H9 (cell line): Measurements from ENCODE around the gene ZNF416. TPM values are rescaled to one million over a fixed set of nuclear protein-coding genes. Genes with fewer than 3 reads are reported as not detected.

Experiments used
- DNase-seq: peaks from one replicate; pipeline ENCODE4 v3.0.0-alpha.2; 2017
- H2AFZ ChIP-seq: one replicate; pipeline ENCODE4 v1.6.1; 2013; ENCODE audit warnings: mild to moderate bottlenecking, low read length, control low read depth, moderate library complexity
- H2AK5ac ChIP-seq: 2 replicates; pipeline ENCODE4 v1.6.1; 2013; ENCODE audit warnings: low read length, control low read depth, mixed read lengths; ENCODE audit not compliant: insufficient read length
- H2BK120ac ChIP-seq: one replicate; pipeline ENCODE4 v1.6.1; 2013; ENCODE audit warnings: low read depth, mild to moderate bottlenecking, low read length, control low read depth, inconsistent platforms; ENCODE audit not compliant: poor library complexity, severe bottlenecking
- H2BK12ac ChIP-seq: 2 replicates; pipeline ENCODE4 v1.6.1; 2013; ENCODE audit warnings: low read length, control low read depth, mixed read lengths, low read depth; ENCODE audit not compliant: insufficient read length
- H2BK15ac ChIP-seq: 2 replicates; pipeline ENCODE4 v1.6.1; 2013; ENCODE audit warnings: low read depth, low read length, control low read depth
- H2BK20ac ChIP-seq: one replicate; pipeline ENCODE4 v1.6.1; 2013; ENCODE audit warnings: low read depth, mild to moderate bottlenecking, low read length, control low read depth, inconsistent platforms; ENCODE audit not compliant: poor library complexity, severe bottlenecking
- H2BK5ac ChIP-seq: 2 replicates; pipeline ENCODE4 v1.6.1; 2013; ENCODE audit warnings: low read length, control low read depth, mixed read lengths; ENCODE audit not compliant: insufficient read length
- H3K14ac ChIP-seq: 2 replicates; pipeline ENCODE4 v1.6.1; 2013; ENCODE audit warnings: low read length, control low read depth; ENCODE audit not compliant: insufficient read depth
- H3K18ac ChIP-seq: 2 replicates; pipeline ENCODE4 v1.6.1; 2013; ENCODE audit warnings: low read depth, mild to moderate bottlenecking, mixed read lengths, low read length, control low read depth; ENCODE audit not compliant: insufficient read length
- H3K23ac ChIP-seq: 2 replicates; pipeline ENCODE4 v1.6.1; 2013; ENCODE audit warnings: low read length, control low read depth, mixed read lengths, low read depth; ENCODE audit not compliant: insufficient read length
- H3K23me2 ChIP-seq: 2 replicates; pipeline ENCODE4 v1.6.1; 2013; ENCODE audit warnings: low read depth, mild to moderate bottlenecking, mixed read lengths, low read length, control low read depth; ENCODE audit not compliant: insufficient read length, poor library complexity, severe bottlenecking
- H3K27ac ChIP-seq: 2 replicates; pipeline ENCODE4 v1.5.1; 2013; ENCODE audit warnings: low read length, control low read depth, mixed read lengths, low read depth; ENCODE audit not compliant: insufficient read length
- H3K27me3 ChIP-seq: 2 replicates; pipeline ENCODE4 v1.6.1; 2013; ENCODE audit warnings: low read length, control low read depth, inconsistent platforms; ENCODE audit not compliant: insufficient read depth
- H3K4ac ChIP-seq: 2 replicates; pipeline ENCODE4 v1.6.1; 2013; ENCODE audit warnings: low read depth, mild to moderate bottlenecking, control low read depth, inconsistent platforms, low read length, moderate library complexity
- H3K4me1 ChIP-seq: 2 replicates; pipeline ENCODE4 v1.6.1; 2013; ENCODE audit warnings: low read length, control low read depth, inconsistent platforms; ENCODE audit not compliant: insufficient read depth
- H3K4me2 ChIP-seq: 2 replicates; pipeline ENCODE4 v1.6.1; 2013; ENCODE audit warnings: low read length, control low read depth, mixed read lengths; ENCODE audit not compliant: insufficient read length, insufficient read depth
- H3K56ac ChIP-seq: 2 replicates; pipeline ENCODE4 v1.6.1; 2013; ENCODE audit warnings: low read depth, mild to moderate bottlenecking, mixed read lengths, low read length, control low read depth; ENCODE audit not compliant: insufficient read length
- H3K79me1 ChIP-seq: 2 replicates; pipeline ENCODE4 v1.6.1; 2013; ENCODE audit warnings: low read depth, mild to moderate bottlenecking, moderate library complexity, low read length, control low read depth, inconsistent platforms; ENCODE audit not compliant: insufficient read depth, poor library complexity, severe bottlenecking
- H3K79me2 ChIP-seq: 2 replicates; pipeline ENCODE4 v1.6.1; 2013; ENCODE audit warnings: low read length, control low read depth, inconsistent platforms; ENCODE audit not compliant: insufficient read depth
- H3K9ac ChIP-seq: 2 replicates; pipeline ENCODE4 v1.6.1; 2013; ENCODE audit warnings: low read length, control low read depth, mixed read lengths; ENCODE audit not compliant: insufficient read length; ENCODE audit errors: extremely low read depth
- H3K9me3 ChIP-seq: one replicate; pipeline ENCODE4 v1.6.1; 2013; ENCODE audit warnings: low read depth, low read length, inconsistent platforms; ENCODE audit not compliant: control insufficient read depth
- H3T11ph ChIP-seq: one replicate; pipeline ENCODE4 v1.6.1; 2013; ENCODE audit warnings: mild to moderate bottlenecking, low read length, control low read depth, inconsistent platforms
- H4K20me1 ChIP-seq: one replicate; pipeline ENCODE4 v1.6.1; 2013; ENCODE audit not compliant: control insufficient read depth, insufficient read length, insufficient read depth
- H4K5ac ChIP-seq: 2 replicates; pipeline ENCODE4 v1.6.1; 2013; ENCODE audit warnings: low read depth, mild to moderate bottlenecking, mixed read lengths, low read length, control low read depth; ENCODE audit not compliant: insufficient read length
- H4K8ac ChIP-seq: replicated peaks from 2 replicates; pipeline ENCODE4 v1.6.1; 2013; ENCODE audit warnings: low read length, control low read depth, mixed read lengths, low read depth; ENCODE audit not compliant: insufficient read length
- H4K91ac ChIP-seq: 2 replicates; pipeline ENCODE4 v1.6.1; 2013; ENCODE audit warnings: low read depth, mild to moderate bottlenecking, moderate library complexity, mixed read lengths, low read length, control low read depth; ENCODE audit not compliant: insufficient read length
- H3K27ac Mint-ChIP-seq, 3 experiments: 2 replicates in 2 of 3; 3 replicates in 1 of 3; pipeline ENCODE4 v1.8.0; 2020 to 2021; ENCODE audit warnings: mixed read lengths in 3 of 3, mild to moderate bottlenecking in 1 of 3, moderate library complexity in 1 of 3
- H3K27me3 Mint-ChIP-seq: 2 replicates; pipeline ENCODE4 v1.8.0; 2021; ENCODE audit warnings: low read depth, mild to moderate bottlenecking, moderate library complexity, mixed read lengths
- H3K36me3 Mint-ChIP-seq, 3 experiments: 2 replicates in 2 of 3; 3 replicates in 1 of 3; pipeline ENCODE4 v1.8.0; 2020 to 2021; ENCODE audit warnings: low read depth in 3 of 3, mixed read lengths in 3 of 3; ENCODE audit not compliant: insufficient read depth in 1 of 3
- H3K4me1 Mint-ChIP-seq, 2 experiments: 2 replicates each; pipeline ENCODE4 v1.8.0; 2020; ENCODE audit warnings: mixed read lengths in 2 of 2
- H3K4me3 Mint-ChIP-seq, 2 experiments: 2 replicates in 1 of 2; 3 replicates in 1 of 2; pipeline ENCODE4 v1.8.0; 2020 to 2021; ENCODE audit warnings: mild to moderate bottlenecking in 2 of 2, mixed read lengths in 2 of 2, moderate library complexity in 1 of 2
- H3K9me3 Mint-ChIP-seq, 2 experiments: 2 replicates in 1 of 2; 3 replicates in 1 of 2; pipeline ENCODE4 v1.8.0; 2020; ENCODE audit warnings: mild to moderate bottlenecking in 2 of 2, mixed read lengths in 2 of 2, moderate library complexity in 1 of 2
- WGBS: extraction: QIAGEN DNeasy Blood & Tissue Kit; methylation state at CpG from one replicate; pipeline ENCODE4 v1.1.7; 2013; ENCODE audit warnings: missing lambda C conversion rate, low lambda C conversion rate, mixed read lengths; ENCODE audit not compliant: insufficient read length; ENCODE audit errors: extremely low coverage; 5-methylcytosine and 5-hydroxymethylcytosine counted together
- total RNA-seq: library from RNA; stranded (reverse); gene quantifications from 2 replicates; pipeline ENCODE4 v1.2.1, GENCODE V29; 2021
- TF ChIP-seq, protein P1 (sequence below): fragments of 200-600 bp; sonication (generic); conservative IDR thresholded peaks from 3 replicates; pipeline ENCODE4 v1.8.0; 2021; ENCODE audit warnings: antibody characterized with exemption, mild to moderate bottlenecking

ZNF416 gene
- total RNA-seq, 1 experiment from 2014 or later = 10.9 TPM

DNA sequence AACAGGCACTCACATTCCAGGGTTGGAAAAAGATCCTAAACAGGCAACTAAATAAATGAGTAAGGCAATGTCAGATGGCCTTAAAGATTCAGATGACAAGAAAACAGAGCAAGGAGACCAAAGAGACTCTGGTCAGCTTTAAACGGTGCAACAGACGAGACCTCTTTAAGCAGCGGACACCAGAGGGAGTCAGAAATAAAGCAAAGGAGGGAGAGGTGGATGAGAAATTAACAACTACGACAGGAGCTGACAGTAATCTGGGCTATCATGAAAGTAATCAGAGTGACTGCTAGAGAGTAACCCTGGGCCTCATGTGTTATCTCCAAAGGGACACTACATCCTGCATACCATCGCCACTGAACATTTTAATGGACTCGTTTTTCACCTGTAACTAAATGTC is 20.2 kb downstream of the ZNF416 start:
- Histone ChIP-seq H2BK20ac (no peak overlapping the region), H3T11ph (no peak overlapping the region), H3K4me1 (no peaks in the 10 kb centered on the region), H2AK5ac (no peak overlapping the region), H4K20me1 (no peaks in the 10 kb centered on the region), H3K56ac (no peak overlapping the region), H3K9me3 (peaks cover 5% of the 10 kb centered on the region), H3K27me3 (no peaks in the 10 kb centered on the region), H3K27ac (no peak overlapping the region), H2BK12ac (no peak overlapping the region), H3K4me2 (peak overlapping the region; percentile 87), H2BK15ac (no peak overlapping the region), H2BK120ac (no peak overlapping the region), H4K8ac (no peak overlapping the region), H3K79me2 (peaks cover 6% of the 10 kb centered on the region), H3K9ac (peak overlapping the region; percentile 82), H3K14ac (no peak overlapping the region), H4K91ac (no peak overlapping the region), H2BK5ac (no peak overlapping the region), H2AFZ (no peak overlapping the region), H3K18ac (no peak overlapping the region), H4K5ac (no peak overlapping the region), H3K79me1 (no peaks in the 10 kb centered on the region), H3K23me2 (peaks cover 5% of the 10 kb centered on the region), H3K4ac (no peak overlapping the region), H3K23ac (no peak overlapping the region)
- H3K4me1 Mint-ChIP-seq = peaks cover 10 to 12% of the 10 kb centered on the region in 2 experiments
- peaks cover 7% of the 10 kb centered on the region; the same call in 1 of the 2 replicates for H3K27me3 Mint-ChIP-seq
- WGBS = no CpG with 5 or more reads among the region's 6 CpGs
- H3K9me3 Mint-ChIP-seq = peaks cover 38 to 43% of the 10 kb centered on the region in 2 experiments
- DNase-seq = no peak
- peaks cover 44 to 61% (median 47%) of the 10 kb centered on the region in 3 experiments for H3K36me3 Mint-ChIP-seq
- no peak overlapping the region for H3K27ac Mint-ChIP-seq
- TF ChIP-seq, protein P1, sequence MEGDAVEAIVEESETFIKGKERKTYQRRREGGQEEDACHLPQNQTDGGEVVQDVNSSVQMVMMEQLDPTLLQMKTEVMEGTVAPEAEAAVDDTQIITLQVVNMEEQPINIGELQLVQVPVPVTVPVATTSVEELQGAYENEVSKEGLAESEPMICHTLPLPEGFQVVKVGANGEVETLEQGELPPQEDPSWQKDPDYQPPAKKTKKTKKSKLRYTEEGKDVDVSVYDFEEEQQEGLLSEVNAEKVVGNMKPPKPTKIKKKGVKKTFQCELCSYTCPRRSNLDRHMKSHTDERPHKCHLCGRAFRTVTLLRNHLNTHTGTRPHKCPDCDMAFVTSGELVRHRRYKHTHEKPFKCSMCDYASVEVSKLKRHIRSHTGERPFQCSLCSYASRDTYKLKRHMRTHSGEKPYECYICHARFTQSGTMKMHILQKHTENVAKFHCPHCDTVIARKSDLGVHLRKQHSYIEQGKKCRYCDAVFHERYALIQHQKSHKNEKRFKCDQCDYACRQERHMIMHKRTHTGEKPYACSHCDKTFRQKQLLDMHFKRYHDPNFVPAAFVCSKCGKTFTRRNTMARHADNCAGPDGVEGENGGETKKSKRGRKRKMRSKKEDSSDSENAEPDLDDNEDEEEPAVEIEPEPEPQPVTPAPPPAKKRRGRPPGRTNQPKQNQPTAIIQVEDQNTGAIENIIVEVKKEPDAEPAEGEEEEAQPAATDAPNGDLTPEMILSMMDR = no peak; the same call in 2 of the 3 replicates
- H3K4me3 Mint-ChIP-seq = peak overlapping the region; percentile 89 to 98
